Liver (tissue), 9 donors: Measurements from ENCODE around the gene SHLD3. TPM values are rescaled to one million over a fixed set of nuclear protein-coding genes. Genes with fewer than 3 reads are reported as not detected.

Source experiments
- DNase-seq: peaks from one replicate; pipeline ENCODE4 v3.0.0-alpha.2; 2017; ENCODE audit warnings: low spot score
- H3K27ac ChIP-seq, 2 donors: one replicate each; pipeline ENCODE4 v1.7.0; 2013; ENCODE audit warnings: inconsistent platforms in 2 of 2, low read length in 2 of 2, control low read depth in 1 of 2, low read depth in 1 of 2, mild to moderate bottlenecking in 1 of 2
- H3K27me3 ChIP-seq, 4 donors: one replicate each; pipeline versions ENCODE4 v1.6.1 to v1.7.0; 2013; ENCODE audit warnings: low read length in 3 of 4, inconsistent platforms in 1 of 4, mild to moderate bottlenecking in 1 of 4, moderate library complexity in 1 of 4; ENCODE audit not compliant: control insufficient read depth in 4 of 4, insufficient read depth in 4 of 4
- H3K36me3 ChIP-seq, 4 donors: one replicate each; pipeline versions ENCODE4 v1.6.1 to v1.7.0; 2013; ENCODE audit warnings: low read length in 3 of 4, mild to moderate bottlenecking in 3 of 4, low read depth in 1 of 4, moderate library complexity in 1 of 4; ENCODE audit not compliant: control insufficient read depth in 4 of 4, insufficient read depth in 3 of 4
- H3K4me1 ChIP-seq, 4 donors: one replicate each; pipeline versions ENCODE4 v1.6.1 to v1.7.0; 2013; ENCODE audit warnings: low read length in 3 of 4, mild to moderate bottlenecking in 3 of 4, moderate library complexity in 1 of 4; ENCODE audit not compliant: control insufficient read depth in 4 of 4, insufficient read depth in 4 of 4
- H3K4me3 ChIP-seq, 3 donors: one replicate each; pipeline versions ENCODE4 v1.6.1 to v1.7.0; 2013; ENCODE audit warnings: low read length in 3 of 3, control low read depth in 1 of 3, low read depth in 1 of 3, mild to moderate bottlenecking in 1 of 3
- H3K9ac ChIP-seq, 2 donors: one replicate each; pipeline ENCODE4 v1.7.0; 2013; ENCODE audit warnings: low read length in 2 of 2, mild to moderate bottlenecking in 2 of 2, moderate library complexity in 2 of 2, control low read depth in 1 of 2, low read depth in 1 of 2
- H3K9me3 ChIP-seq, 4 donors: one replicate each; pipeline versions ENCODE4 v1.6.1 to v1.7.0; 2013; ENCODE audit warnings: low read length in 3 of 4; ENCODE audit not compliant: control insufficient read depth in 4 of 4
- EGR1 ChIP-seq, 2 donors: IDR thresholded peaks; 2 replicates each; pipeline ENCODE4 v1.6.1; 2016 to 2018; ENCODE audit warnings: antibody characterized with exemption in 2 of 2, low read depth in 2 of 2
- FOXA1 ChIP-seq: IDR thresholded peaks from 2 replicates; pipeline ENCODE4 v1.6.1; 2016; ENCODE audit warnings: antibody characterized with exemption
- GABPA ChIP-seq, 2 donors: IDR thresholded peaks in 1 of 2; conservative IDR thresholded peaks in 1 of 2; 2 replicates each; pipeline ENCODE4 v1.6.1; 2016; ENCODE audit warnings: antibody characterized with exemption in 2 of 2, mild to moderate bottlenecking in 1 of 2, moderate library complexity in 1 of 2
- HNF4A ChIP-seq, 2 donors: conservative IDR thresholded peaks; 2 replicates each; pipeline ENCODE4 v1.6.1; 2016; ENCODE audit warnings: antibody characterized with exemption in 2 of 2, mild to moderate bottlenecking in 2 of 2
- HNF4G ChIP-seq: IDR thresholded peaks from 2 replicates; pipeline ENCODE4 v1.6.1; 2016; ENCODE audit warnings: antibody characterized with exemption
- JUND ChIP-seq, 2 donors: IDR thresholded peaks; 2 replicates each; pipeline ENCODE4 v1.6.1; 2016; ENCODE audit warnings: antibody characterized with exemption in 2 of 2
- NR2F2 ChIP-seq: IDR thresholded peaks from 2 replicates; pipeline ENCODE4 v1.6.1; 2016; ENCODE audit warnings: antibody characterized with exemption
- RAD21 ChIP-seq, 2 donors: IDR thresholded peaks; 2 replicates each; pipeline ENCODE4 v1.6.1; 2016; ENCODE audit warnings: antibody characterized with exemption in 2 of 2, mild to moderate bottlenecking in 2 of 2
- SP1 ChIP-seq: IDR thresholded peaks from 2 replicates; pipeline ENCODE4 v1.6.1; 2018; ENCODE audit warnings: antibody characterized with exemption, mild to moderate bottlenecking
- YY1 ChIP-seq: IDR thresholded peaks from 2 replicates; pipeline ENCODE4 v1.6.1; 2016; ENCODE audit warnings: antibody characterized with exemption, mild to moderate bottlenecking
- WGBS: extraction: QIAGEN DNeasy Blood & Tissue Kit; methylation state at CpG from one replicate; pipeline ENCODE4 v1.1.7; 2013; 5-methylcytosine and 5-hydroxymethylcytosine counted together
- polyA plus RNA-seq, 2 donors: library from polyadenylated mRNA; stranded (reverse) in 1 of 2; unstranded in 1 of 2; fragments of 200-250 nt in 1 of 2; fragments of >200 nt in 1 of 2; fragmentation: Nextera tagmentation in 1 of 2; extraction: Ambion mirVana in 1 of 2; gene quantifications; one replicate each; pipeline versions ENCODE4 v1.2.1 to v1.2.3, GENCODE V29; 2013 to 2015
- total RNA-seq, 2 donors: library from RNA; depleted of rRNA; stranded (reverse); fragments of >200 nt; gene quantifications; one replicate each; pipeline ENCODE4 v1.2.3, GENCODE V29; 2014
- TF ChIP-seq, protein P1 (sequence below): IDR thresholded peaks from 2 replicates; pipeline ENCODE4 v1.6.1; 2016; ENCODE audit warnings: antibody characterized with exemption, mild to moderate bottlenecking
- TF ChIP-seq, protein P2 (sequence below): IDR thresholded peaks from 2 replicates; pipeline ENCODE4 v1.6.1; 2016; ENCODE audit warnings: antibody characterized with exemption
- TF ChIP-seq, protein P3 (sequence below): fragments of 150-350 bp; IDR thresholded peaks from 2 replicates; pipeline ENCODE4 v1.5.1; 2017; ENCODE audit warnings: improper control_type of control experiment, low read depth, low read length; ENCODE audit not compliant: missing input control
- TF ChIP-seq, protein P4 (sequence below): IDR thresholded peaks from 2 replicates; pipeline ENCODE4 v1.6.1; 2016; ENCODE audit warnings: antibody characterized with exemption
- donor health status: healthy.
- donor health status: healthy.
- donor health status: healthy.
- donor health status: healthy.
- donor health status: healthy.

Gene SHLD3
- total and polyA plus RNA-seq, 4 donors, result 1.0 to 2.5 (median 1.8) TPM

DNA sequence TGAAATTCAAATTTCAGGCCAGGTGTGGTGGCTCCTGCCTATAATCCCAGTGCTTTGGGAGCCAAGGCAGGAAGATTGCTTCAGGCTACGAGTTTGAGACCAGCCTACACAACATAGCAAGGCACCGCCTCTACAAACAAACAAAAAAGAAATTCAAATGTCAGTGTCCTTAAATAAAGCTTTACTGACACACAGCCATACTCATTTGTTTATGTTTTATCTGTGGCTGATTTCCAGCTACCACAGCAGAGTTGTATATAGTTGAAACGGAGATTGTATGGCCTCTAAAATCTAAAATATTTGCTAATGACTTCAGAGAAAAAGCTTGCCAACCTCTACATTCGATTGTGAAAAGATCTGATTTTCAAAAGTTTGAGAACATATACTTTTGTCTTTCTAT is 15.4 kb downstream of the SHLD3 start:
- Histone ChIP-seq H3K36me3 (peaks cover 1 to 17% (median 8%) of the 10 kb centered on the region in 4 donors), H3K4me1 (no peaks in the 10 kb centered on the region), H3K9me3 (no peaks in the 10 kb centered on the region), H3K27me3 (no peaks in the 10 kb centered on the region), H3K4me3 (no peak overlapping the region), H3K27ac (no peak overlapping the region), H3K9ac (no peak overlapping the region)
- WGBS, result 97% methylated on average over 4 of the region's 4 CpGs
- TF ChIP-seq HNF4G (no peak), HNF4A (conservative IDR thresholded peaks at IDR 0.05) (no peak), EGR1 (IDR thresholded peaks at IDR 0.05; ENCODE audit: low read depth in 2 of 2) (no peak), YY1 (no peak), JUND (IDR thresholded peaks at IDR 0.05) (no peak), GABPA (IDR thresholded peaks at IDR 0.05 in 1 of 2, conservative IDR thresholded peaks at IDR 0.05 in 1 of 2) (no peak), FOXA1 (no peak), NR2F2 (no peak)
- TF ChIP-seq, protein P1, sequence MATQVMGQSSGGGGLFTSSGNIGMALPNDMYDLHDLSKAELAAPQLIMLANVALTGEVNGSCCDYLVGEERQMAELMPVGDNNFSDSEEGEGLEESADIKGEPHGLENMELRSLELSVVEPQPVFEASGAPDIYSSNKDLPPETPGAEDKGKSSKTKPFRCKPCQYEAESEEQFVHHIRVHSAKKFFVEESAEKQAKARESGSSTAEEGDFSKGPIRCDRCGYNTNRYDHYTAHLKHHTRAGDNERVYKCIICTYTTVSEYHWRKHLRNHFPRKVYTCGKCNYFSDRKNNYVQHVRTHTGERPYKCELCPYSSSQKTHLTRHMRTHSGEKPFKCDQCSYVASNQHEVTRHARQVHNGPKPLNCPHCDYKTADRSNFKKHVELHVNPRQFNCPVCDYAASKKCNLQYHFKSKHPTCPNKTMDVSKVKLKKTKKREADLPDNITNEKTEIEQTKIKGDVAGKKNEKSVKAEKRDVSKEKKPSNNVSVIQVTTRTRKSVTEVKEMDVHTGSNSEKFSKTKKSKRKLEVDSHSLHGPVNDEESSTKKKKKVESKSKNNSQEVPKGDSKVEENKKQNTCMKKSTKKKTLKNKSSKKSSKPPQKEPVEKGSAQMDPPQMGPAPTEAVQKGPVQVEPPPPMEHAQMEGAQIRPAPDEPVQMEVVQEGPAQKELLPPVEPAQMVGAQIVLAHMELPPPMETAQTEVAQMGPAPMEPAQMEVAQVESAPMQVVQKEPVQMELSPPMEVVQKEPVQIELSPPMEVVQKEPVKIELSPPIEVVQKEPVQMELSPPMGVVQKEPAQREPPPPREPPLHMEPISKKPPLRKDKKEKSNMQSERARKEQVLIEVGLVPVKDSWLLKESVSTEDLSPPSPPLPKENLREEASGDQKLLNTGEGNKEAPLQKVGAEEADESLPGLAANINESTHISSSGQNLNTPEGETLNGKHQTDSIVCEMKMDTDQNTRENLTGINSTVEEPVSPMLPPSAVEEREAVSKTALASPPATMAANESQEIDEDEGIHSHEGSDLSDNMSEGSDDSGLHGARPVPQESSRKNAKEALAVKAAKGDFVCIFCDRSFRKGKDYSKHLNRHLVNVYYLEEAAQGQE, result no peak
- TF ChIP-seq, protein P2, sequence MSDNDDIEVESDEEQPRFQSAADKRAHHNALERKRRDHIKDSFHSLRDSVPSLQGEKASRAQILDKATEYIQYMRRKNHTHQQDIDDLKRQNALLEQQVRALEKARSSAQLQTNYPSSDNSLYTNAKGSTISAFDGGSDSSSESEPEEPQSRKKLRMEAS, result no peak
- no peak for DNase-seq

DNA sequence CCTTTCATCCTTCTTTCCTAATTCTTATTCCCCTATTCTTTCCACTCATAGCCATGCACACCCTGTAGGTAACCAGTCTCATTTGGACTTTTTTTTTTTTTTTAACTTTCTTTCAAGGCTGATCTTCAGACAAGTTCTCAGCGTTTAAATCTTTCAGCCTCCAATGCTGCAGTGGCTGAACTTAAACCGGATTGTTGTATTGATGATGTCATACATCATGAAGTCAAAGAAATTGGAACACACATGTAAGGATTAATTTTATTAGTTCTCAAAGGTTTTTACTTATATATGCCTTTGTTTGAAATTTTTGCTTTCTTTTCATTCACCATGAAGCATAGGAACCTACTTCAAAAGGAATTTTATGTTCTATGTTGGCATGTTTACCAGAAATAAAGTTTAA is 22.1 kb downstream of the SHLD3 start:
- Histone ChIP-seq H3K4me3 (no peak overlapping the region), H3K9ac (no peak overlapping the region), H3K9me3 (no peaks in the 10 kb centered on the region), H3K27me3 (no peaks in the 10 kb centered on the region), H3K4me1 (no peaks in the 10 kb centered on the region), H3K36me3 (peaks cover 0 to 10% (median 3%) of the 10 kb centered on the region in 4 donors), H3K27ac (no peak overlapping the region)
- TF ChIP-seq, protein P3, sequence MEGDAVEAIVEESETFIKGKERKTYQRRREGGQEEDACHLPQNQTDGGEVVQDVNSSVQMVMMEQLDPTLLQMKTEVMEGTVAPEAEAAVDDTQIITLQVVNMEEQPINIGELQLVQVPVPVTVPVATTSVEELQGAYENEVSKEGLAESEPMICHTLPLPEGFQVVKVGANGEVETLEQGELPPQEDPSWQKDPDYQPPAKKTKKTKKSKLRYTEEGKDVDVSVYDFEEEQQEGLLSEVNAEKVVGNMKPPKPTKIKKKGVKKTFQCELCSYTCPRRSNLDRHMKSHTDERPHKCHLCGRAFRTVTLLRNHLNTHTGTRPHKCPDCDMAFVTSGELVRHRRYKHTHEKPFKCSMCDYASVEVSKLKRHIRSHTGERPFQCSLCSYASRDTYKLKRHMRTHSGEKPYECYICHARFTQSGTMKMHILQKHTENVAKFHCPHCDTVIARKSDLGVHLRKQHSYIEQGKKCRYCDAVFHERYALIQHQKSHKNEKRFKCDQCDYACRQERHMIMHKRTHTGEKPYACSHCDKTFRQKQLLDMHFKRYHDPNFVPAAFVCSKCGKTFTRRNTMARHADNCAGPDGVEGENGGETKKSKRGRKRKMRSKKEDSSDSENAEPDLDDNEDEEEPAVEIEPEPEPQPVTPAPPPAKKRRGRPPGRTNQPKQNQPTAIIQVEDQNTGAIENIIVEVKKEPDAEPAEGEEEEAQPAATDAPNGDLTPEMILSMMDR, result no peak
- no peak for TF ChIP-seq HNF4G
- TF ChIP-seq, protein P4, sequence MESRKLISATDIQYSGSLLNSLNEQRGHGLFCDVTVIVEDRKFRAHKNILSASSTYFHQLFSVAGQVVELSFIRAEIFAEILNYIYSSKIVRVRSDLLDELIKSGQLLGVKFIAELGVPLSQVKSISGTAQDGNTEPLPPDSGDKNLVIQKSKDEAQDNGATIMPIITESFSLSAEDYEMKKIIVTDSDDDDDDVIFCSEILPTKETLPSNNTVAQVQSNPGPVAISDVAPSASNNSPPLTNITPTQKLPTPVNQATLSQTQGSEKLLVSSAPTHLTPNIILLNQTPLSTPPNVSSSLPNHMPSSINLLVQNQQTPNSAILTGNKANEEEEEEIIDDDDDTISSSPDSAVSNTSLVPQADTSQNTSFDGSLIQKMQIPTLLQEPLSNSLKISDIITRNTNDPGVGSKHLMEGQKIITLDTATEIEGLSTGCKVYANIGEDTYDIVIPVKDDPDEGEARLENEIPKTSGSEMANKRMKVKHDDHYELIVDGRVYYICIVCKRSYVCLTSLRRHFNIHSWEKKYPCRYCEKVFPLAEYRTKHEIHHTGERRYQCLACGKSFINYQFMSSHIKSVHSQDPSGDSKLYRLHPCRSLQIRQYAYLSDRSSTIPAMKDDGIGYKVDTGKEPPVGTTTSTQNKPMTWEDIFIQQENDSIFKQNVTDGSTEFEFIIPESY, result no peak
- TF ChIP-seq YY1, result no peak
- TF ChIP-seq RAD21 (IDR thresholded peaks at IDR 0.05), result no peak
- no peak for TF ChIP-seq SP1
- TF ChIP-seq JUND (IDR thresholded peaks at IDR 0.05), result no peak
- DNase-seq, result no peak
- WGBS, result 97% methylated on average over 2 of the region's 2 CpGs
